Activated CD8-positive, alpha-beta T cell treated with anti-CD3 and anti-CD28 coated beads for 36 hours (primary cell): ENCODE measurements around the gene ACSBG1. TPM values are rescaled to one million over a fixed set of nuclear protein-coding genes. Genes with fewer than 3 reads are reported as not detected.

Experiments
- ATAC-seq: fragments of 200-7000 bp; cut with Tn5 transposase; one replicate; pipeline ENCODE4 v1.10.0; 2021; ENCODE audit warnings: mild to moderate bottlenecking, moderate library complexity
- CTCF ChIA-PET: fragments of 350-600 bp; sonication (Branson Sonifier 250); formaldehyde crosslinking; loops from one replicate; lab custom pipeline; 2021; ENCODE audit warnings: antibody characterized with exemption; lab: Charles Lee
- POLR2A ChIA-PET: fragments of 350-600 bp; sonication (Branson Sonifier 250); formaldehyde crosslinking; loops from one replicate; lab custom pipeline; 2021; ENCODE audit warnings: antibody characterized with exemption; lab: Charles Lee
- DNase-seq: peaks from one replicate; pipeline ENCODE4 v3.0.0-alpha.2; 2020
- H3K27ac Mint-ChIP-seq: one replicate; pipeline ENCODE4 v1.8.0; 2021; ENCODE audit warnings: mild to moderate bottlenecking, mixed read lengths
- H3K27me3 Mint-ChIP-seq: one replicate; pipeline ENCODE4 v1.8.0; 2021; ENCODE audit warnings: mixed read lengths
- H3K36me3 Mint-ChIP-seq: one replicate; pipeline ENCODE4 v1.8.0; 2021; ENCODE audit warnings: low read depth, mixed read lengths
- H3K4me1 Mint-ChIP-seq: one replicate; pipeline ENCODE4 v1.8.0; 2021; ENCODE audit warnings: low read depth, mixed read lengths
- H3K4me3 Mint-ChIP-seq: one replicate; pipeline ENCODE4 v1.8.0; 2021; ENCODE audit warnings: mild to moderate bottlenecking, moderate library complexity, mixed read lengths
- H3K9me3 Mint-ChIP-seq: one replicate; pipeline ENCODE4 v1.8.0; 2021; ENCODE audit warnings: mixed read lengths
- intact Hi-C: fragments of 100-400 bp; cut with micrococcal nuclease; formaldehyde crosslinking; loops from one replicate; pipeline ENCODE4 v1.10.0; 2022
- total RNA-seq, 2 experiments: library from RNA; stranded (reverse); gene quantifications; one replicate each; pipeline ENCODE4 v1.2.3, GENCODE V29; 2021
- TF ChIP-seq, protein P1 (sequence below): fragments of 200-600 bp; IDR thresholded peaks from one replicate; pipeline ENCODE4 v1.8.0; 2022; ENCODE audit warnings: antibody characterized with exemption, mild to moderate bottlenecking

ACSBG1 gene
- total RNA-seq, 2 experiments from 2014 or later: 0.18 TPM; not detected in 1

DNA sequence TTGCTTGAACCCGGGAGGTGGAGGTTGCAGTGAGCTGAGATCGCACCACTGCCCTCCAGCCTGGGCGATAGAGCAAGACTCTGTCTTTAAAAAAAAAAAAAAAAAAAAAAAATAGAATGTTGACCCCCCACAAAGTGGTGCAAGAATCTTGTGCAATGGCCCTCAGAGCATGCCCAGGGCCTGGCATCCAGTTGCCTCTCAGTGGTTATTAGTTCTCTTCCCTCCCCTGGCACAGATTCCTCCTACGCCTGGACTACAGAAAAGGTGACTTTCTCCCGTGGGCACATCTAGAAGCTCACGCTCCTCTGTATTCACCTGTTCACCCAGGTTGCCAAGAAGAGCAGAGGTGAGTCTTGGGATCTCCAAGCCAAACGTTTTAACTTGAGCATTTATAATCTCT, 36.7 kb downstream of the ACSBG1 start:
- Mint-ChIP-seq H3K4me3 (no peak overlapping the region), H3K36me3 (no peaks in the 10 kb centered on the region), H3K27me3 (no peaks in the 10 kb centered on the region), H3K4me1 (no peaks in the 10 kb centered on the region), H3K9me3 (no peaks in the 10 kb centered on the region), H3K27ac (no peak overlapping the region)
- DNase-seq (no peak), ATAC-seq (no peak)
- ChIA-PET CTCF (interaction anchor here (1.4 to 6.6 kb wide), 2 partner anchors 67 to 86 kb away, joined by 3 to 102 read pairs; no protein-coding TSS in a partner anchor), POLR2A (no interaction called here)
- intact Hi-C loops: no loop called here
- TF ChIP-seq, protein P1, sequence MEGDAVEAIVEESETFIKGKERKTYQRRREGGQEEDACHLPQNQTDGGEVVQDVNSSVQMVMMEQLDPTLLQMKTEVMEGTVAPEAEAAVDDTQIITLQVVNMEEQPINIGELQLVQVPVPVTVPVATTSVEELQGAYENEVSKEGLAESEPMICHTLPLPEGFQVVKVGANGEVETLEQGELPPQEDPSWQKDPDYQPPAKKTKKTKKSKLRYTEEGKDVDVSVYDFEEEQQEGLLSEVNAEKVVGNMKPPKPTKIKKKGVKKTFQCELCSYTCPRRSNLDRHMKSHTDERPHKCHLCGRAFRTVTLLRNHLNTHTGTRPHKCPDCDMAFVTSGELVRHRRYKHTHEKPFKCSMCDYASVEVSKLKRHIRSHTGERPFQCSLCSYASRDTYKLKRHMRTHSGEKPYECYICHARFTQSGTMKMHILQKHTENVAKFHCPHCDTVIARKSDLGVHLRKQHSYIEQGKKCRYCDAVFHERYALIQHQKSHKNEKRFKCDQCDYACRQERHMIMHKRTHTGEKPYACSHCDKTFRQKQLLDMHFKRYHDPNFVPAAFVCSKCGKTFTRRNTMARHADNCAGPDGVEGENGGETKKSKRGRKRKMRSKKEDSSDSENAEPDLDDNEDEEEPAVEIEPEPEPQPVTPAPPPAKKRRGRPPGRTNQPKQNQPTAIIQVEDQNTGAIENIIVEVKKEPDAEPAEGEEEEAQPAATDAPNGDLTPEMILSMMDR: no peak

DNA sequence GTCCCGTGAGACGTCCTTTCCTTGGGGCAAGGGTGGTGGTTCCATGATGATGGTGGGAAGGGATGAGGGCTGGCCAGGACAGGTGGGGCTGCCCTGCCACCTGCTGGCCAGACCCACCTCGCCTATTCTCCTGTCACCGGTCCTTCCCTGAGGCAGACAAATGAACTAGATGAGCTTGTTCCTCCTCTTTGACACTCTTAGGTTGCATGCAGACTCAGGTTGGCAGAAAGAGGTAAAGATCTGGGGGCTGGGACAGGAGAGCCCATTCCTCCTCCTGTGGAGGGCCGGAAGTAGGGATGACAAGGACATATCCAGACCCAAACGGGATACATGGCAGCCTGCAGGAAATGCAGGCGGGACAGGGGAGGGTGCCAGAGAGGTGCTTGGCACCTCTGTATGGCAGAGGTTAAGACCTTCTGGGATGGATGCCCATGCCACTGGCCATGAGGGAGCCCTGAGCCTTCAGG, 38.6 kb downstream of the ACSBG1 start:
- DNase-seq: peak; percentile 52
- no peaks in the 10 kb centered on the region for H3K27me3 Mint-ChIP-seq
- H3K27ac Mint-ChIP-seq: no peak overlapping the region
- ChIA-PET CTCF (interaction anchor here (0.6 to 6.6 kb wide), 45 partner anchors 9 to 237 kb away, joined by 3 to 102 read pairs (median 6); partner anchors contain the start of genes CIB2 and IDH3A), POLR2A (interaction anchor here (0.7 to 1.4 kb wide), 4 partner anchors 32 to 93 kb away, joined by 3 to 4 read pairs (median 3); no protein-coding TSS in a partner anchor)
- H3K4me1 Mint-ChIP-seq: no peaks in the 10 kb centered on the region
- ATAC-seq: peak; percentile 94
- TF ChIP-seq, protein P1: peak; percentile 89
- no peaks in the 10 kb centered on the region for H3K9me3 Mint-ChIP-seq
- no peaks in the 10 kb centered on the region for H3K36me3 Mint-ChIP-seq
- intact Hi-C loops: loop anchor here (1.0 kb wide), 1 partner anchor 82 kb away; no protein-coding TSS in a partner anchor
- no peak overlapping the region for H3K4me3 Mint-ChIP-seq

DNA sequence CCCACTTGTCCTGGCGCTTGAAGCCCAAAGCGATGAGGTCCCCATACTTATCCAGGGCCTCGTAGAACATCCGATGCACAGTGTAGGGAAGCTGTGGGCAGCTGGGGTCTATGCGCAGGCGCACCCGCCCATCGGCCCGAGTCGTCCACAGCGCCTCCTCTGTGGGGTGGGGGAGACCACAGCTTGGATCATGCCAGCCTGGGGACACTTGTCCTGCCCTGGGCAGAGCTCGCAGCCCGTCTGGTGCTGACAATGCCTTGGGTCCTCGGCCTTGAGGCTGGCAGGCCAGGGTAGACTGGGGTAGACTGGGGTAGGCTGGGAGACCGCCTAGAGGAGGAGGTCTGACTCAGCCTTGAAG, 39.8 kb downstream of the ACSBG1 start:
- Mint-ChIP-seq H3K9me3 (peaks cover 2% of the 10 kb centered on the region), H3K27me3 (no peaks in the 10 kb centered on the region), H3K4me1 (no peaks in the 10 kb centered on the region), H3K4me3 (no peak overlapping the region), H3K27ac (no peak overlapping the region), H3K36me3 (no peaks in the 10 kb centered on the region)
- intact Hi-C loops: loop anchor here (5.0 kb wide), 1 partner anchor 227 kb away; no protein-coding TSS in a partner anchor
- ChIA-PET POLR2A (interaction anchor here (1.1 to 1.4 kb wide), 2 partner anchors 64 to 91 kb away, joined by 3 read pairs; no protein-coding TSS in a partner anchor), CTCF (interaction anchor here (1.0 to 6.6 kb wide), 20 partner anchors 10 to 235 kb away, joined by 3 to 102 read pairs (median 14); partner anchors contain the start of genes CIB2 and IDH3A)
- TF ChIP-seq, protein P1: no peak
- DNase-seq (no peak), ATAC-seq (no peak)

DNA sequence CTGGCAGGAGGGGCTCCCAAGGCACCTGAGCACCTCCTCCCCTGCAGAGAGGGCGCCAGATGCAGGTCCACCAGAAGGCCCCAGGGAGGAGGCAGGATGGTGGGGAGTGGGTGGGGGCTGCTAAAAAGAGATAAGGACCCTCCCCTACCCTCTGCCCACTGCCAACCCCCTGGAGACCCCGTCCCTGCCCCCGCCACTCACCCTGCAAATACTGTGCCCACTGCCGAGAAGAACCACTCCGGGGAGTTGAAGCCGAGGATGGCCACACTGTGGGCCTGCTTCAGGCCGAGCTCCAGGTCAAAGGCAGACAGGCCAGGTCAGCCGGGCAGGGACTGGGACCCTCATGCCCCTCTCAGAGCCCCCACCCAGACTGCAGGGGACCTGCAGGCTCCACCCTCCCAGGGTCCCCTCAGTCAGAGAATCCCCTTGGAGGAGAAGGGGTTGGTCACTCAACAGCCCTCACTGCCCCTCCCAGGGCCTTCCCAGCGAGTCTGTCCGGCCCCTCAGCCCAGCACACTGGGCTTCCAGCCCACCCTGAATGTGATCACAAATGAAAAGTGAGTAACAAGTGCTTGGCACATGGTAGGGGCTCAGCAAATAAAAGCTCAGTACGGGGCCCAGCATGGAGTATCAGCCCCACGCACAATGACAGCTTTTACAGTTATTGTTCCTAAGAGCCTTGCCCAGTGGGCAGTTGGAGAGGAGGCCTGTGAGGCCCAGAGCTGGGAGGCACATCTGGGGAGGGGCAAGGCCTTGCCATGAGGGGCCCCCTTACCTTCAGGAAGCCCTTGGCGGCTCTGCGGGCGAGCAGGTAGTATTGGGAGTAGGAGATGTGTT, 40.4 kb downstream of the ACSBG1 start:
- Mint-ChIP-seq H3K36me3 (no peaks in the 10 kb centered on the region), H3K27ac (no peak overlapping the region), H3K4me1 (no peaks in the 10 kb centered on the region), H3K27me3 (no peaks in the 10 kb centered on the region), H3K9me3 (peaks cover 2% of the 10 kb centered on the region), H3K4me3 (no peak overlapping the region)
- POLR2A ChIA-PET: interaction anchor here (1.4 kb wide), 1 partner anchor 64 kb away, joined by 3 read pairs; no protein-coding TSS in a partner anchor
- intact Hi-C loops: loop anchor here (5.0 kb wide), 1 partner anchor 227 kb away; no protein-coding TSS in a partner anchor
- ATAC-seq (no peak), DNase-seq (no peak)
- TF ChIP-seq, protein P1: no peak
- CTCF ChIA-PET: interaction anchor here (0.6 to 6.6 kb wide), 9 partner anchors 9 to 228 kb away, joined by 3 to 102 read pairs (median 28); partner anchors contain the start of gene CIB2
